A673 (cell line): ENCODE data around the gene OMP. TPM values are rescaled to one million over a fixed set of nuclear protein-coding genes. Genes with fewer than 3 reads are reported as not detected.

ENCODE experiments used
- BruUV-seq: library from RNA; stranded (reverse); fragments of 400-500 nt; replicated peaks from 2 replicates; lab custom pipeline; 2021; lab: Mats Ljungman, UMichigan
- CTCF ChIA-PET: fragments of 300-600 bp; sonication (Branson Sonifier 250); formaldehyde crosslinking; loops from one replicate; lab custom pipeline; 2022; ENCODE audit warnings: antibody characterized with exemption; lab: Charles Lee
- POLR2A ChIA-PET: fragments of 300-600 bp; sonication (Branson Sonifier 250); formaldehyde crosslinking; loops from one replicate; lab custom pipeline; 2022; ENCODE audit warnings: antibody characterized with exemption; ENCODE audit not compliant: low non-redundant PET; lab: Charles Lee
- DNase-seq: peaks from one replicate; pipeline ENCODE4 v3.0.0-alpha.2; 2015; ENCODE audit warnings: low spot score
- H3K27ac ChIP-seq: fragments of 200-600 bp; sonication (generic); 2 replicates; pipeline ENCODE4 v1.5.1; 2016; ENCODE audit warnings: mixed run types, low read depth, mild to moderate bottlenecking, mixed read lengths, antibody characterized with exemption, low read length; ENCODE audit not compliant: poor library complexity, severe bottlenecking
- H3K27me3 ChIP-seq: fragments of 200-600 bp; sonication (generic); replicated peaks from 2 replicates; pipeline ENCODE4 v1.6.1; 2017; ENCODE audit warnings: mixed run types, low read depth, mild to moderate bottlenecking, mixed read lengths, antibody characterized with exemption, low read length; ENCODE audit not compliant: insufficient read depth, poor library complexity
- H3K36me3 ChIP-seq: fragments of 200-600 bp; sonication (generic); 2 replicates; pipeline ENCODE4 v1.6.1; 2016; ENCODE audit warnings: mixed run types, mild to moderate bottlenecking, mixed read lengths, antibody characterized with exemption, low read length; ENCODE audit not compliant: insufficient read depth, poor library complexity, severe bottlenecking
- H3K4me1 ChIP-seq: fragments of 200-600 bp; sonication (generic); 2 replicates; pipeline ENCODE4 v1.6.1; 2017; ENCODE audit warnings: mixed run types, mild to moderate bottlenecking, mixed read lengths, antibody characterized with exemption, low read length; ENCODE audit not compliant: insufficient read depth, poor library complexity, severe bottlenecking
- H3K4me3 ChIP-seq: fragments of 200-600 bp; sonication (generic); 2 replicates; pipeline ENCODE4 v1.5.1; 2016; ENCODE audit warnings: low read depth, mixed run types, mild to moderate bottlenecking, mixed read lengths, low read length; ENCODE audit not compliant: poor library complexity, severe bottlenecking
- H3K9me3 ChIP-seq: fragments of 200-600 bp; sonication (generic); 2 replicates; pipeline ENCODE4 v1.6.1; 2016; ENCODE audit warnings: mixed run types, low read depth, mild to moderate bottlenecking, mixed read lengths, antibody characterized with exemption, low read length; ENCODE audit not compliant: poor library complexity, severe bottlenecking
- EZH2 ChIP-seq: fragments of 200-600 bp; sonication (generic); IDR thresholded peaks from 2 replicates; pipeline ENCODE4 v1.6.1; 2017; ENCODE audit warnings: borderline replicate concordance, low read depth, mild to moderate bottlenecking, mixed read lengths, antibody characterized with exemption, low read length; ENCODE audit not compliant: poor library complexity, severe bottlenecking
- intact Hi-C: fragments of 100-400 bp; cut with micrococcal nuclease; formaldehyde crosslinking; loops from one replicate; pipeline ENCODE4 v1.10.0; 2022; ENCODE audit not compliant: unreplicated experiment
- total RNA-seq: library from RNA; stranded (reverse); gene quantifications from 2 replicates; pipeline ENCODE4 v1.2.3, GENCODE V29; 2021
- TF ChIP-seq, protein P1 (sequence below): fragments of 300-800, 200-600 bp; sonication (generic); conservative IDR thresholded peaks from 2 replicates; pipeline ENCODE4 v1.5.1; 2017; ENCODE audit warnings: low read depth, mild to moderate bottlenecking, antibody characterized with exemption, low read length, moderate library complexity, mixed read lengths

The OMP gene
- total RNA-seq, 1 experiment from 2014 or later: not detected

DNA sequence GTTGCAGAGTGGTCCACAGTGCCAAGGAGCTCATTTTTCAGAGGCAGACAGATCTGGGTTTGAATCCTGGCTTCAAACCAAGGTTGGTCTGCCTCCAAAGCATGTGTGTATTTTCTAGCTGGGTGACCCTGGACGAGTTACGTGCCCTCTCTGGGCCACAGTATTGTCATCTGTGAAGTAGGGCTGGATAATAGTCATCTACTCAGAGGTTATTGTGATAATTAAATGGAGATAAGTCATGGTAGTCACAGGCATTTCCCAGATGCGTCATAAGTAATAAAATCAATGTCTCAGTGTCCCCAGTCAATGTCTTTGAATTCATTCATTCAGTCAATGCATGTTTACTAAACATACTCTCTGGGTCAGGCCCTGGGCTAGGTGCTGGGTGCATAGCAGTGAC is 8.6 kb downstream of the OMP start:
- POLR2A ChIA-PET: no interaction called here
- CTCF ChIA-PET: interaction anchor here (0.5 kb wide), 1 partner anchor 380 kb away, joined by 4 read pairs; no protein-coding TSS in a partner anchor
- no peak for DNase-seq
- no peaks in the 10 kb centered on the region for H3K27me3 ChIP-seq
- no peaks in the 10 kb centered on the region for H3K36me3 ChIP-seq
- BruUV-seq: no TSS peak
- no peak overlapping the region for H3K27ac ChIP-seq
- no peaks in the 10 kb centered on the region for H3K9me3 ChIP-seq
- intact Hi-C loops: no loop called here
- no peak overlapping the region for H3K4me3 ChIP-seq
- H3K4me1 ChIP-seq: peaks cover 6% of the 10 kb centered on the region
- TF ChIP-seq EZH2: no peak
- TF ChIP-seq, protein P1, sequence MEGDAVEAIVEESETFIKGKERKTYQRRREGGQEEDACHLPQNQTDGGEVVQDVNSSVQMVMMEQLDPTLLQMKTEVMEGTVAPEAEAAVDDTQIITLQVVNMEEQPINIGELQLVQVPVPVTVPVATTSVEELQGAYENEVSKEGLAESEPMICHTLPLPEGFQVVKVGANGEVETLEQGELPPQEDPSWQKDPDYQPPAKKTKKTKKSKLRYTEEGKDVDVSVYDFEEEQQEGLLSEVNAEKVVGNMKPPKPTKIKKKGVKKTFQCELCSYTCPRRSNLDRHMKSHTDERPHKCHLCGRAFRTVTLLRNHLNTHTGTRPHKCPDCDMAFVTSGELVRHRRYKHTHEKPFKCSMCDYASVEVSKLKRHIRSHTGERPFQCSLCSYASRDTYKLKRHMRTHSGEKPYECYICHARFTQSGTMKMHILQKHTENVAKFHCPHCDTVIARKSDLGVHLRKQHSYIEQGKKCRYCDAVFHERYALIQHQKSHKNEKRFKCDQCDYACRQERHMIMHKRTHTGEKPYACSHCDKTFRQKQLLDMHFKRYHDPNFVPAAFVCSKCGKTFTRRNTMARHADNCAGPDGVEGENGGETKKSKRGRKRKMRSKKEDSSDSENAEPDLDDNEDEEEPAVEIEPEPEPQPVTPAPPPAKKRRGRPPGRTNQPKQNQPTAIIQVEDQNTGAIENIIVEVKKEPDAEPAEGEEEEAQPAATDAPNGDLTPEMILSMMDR: no peak

DNA sequence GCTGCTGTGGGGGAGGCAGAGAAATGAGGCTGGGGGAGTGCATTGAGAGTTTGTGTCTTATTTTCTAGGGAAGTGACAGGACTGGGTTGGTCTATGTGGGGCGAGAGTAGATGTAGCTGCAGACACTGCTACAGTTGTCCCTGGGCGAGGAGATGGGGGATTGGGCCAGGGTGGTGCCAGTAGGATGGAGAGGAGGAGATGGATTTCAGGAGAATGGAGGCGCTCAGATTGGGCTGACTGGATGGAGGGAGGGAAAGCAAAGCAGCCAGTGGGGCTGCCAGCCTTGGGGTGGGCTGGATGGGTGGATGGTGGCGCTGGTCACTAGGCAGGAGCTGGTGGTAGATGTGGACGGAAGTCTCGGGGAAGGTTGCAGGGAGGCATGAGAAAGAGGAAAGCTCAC is 9.3 kb downstream of the OMP start:
- BruUV-seq: no TSS peak
- Histone ChIP-seq H3K4me1 (peaks cover 6% of the 10 kb centered on the region), H3K4me3 (no peak overlapping the region), H3K27me3 (no peaks in the 10 kb centered on the region), H3K36me3 (no peaks in the 10 kb centered on the region), H3K9me3 (no peaks in the 10 kb centered on the region), H3K27ac (no peak overlapping the region)
- intact Hi-C loops: no loop called here
- no peak for DNase-seq
- ChIA-PET POLR2A (no interaction called here), CTCF (no interaction called here)
- TF ChIP-seq, protein P1: no peak
- no peak for TF ChIP-seq EZH2

DNA sequence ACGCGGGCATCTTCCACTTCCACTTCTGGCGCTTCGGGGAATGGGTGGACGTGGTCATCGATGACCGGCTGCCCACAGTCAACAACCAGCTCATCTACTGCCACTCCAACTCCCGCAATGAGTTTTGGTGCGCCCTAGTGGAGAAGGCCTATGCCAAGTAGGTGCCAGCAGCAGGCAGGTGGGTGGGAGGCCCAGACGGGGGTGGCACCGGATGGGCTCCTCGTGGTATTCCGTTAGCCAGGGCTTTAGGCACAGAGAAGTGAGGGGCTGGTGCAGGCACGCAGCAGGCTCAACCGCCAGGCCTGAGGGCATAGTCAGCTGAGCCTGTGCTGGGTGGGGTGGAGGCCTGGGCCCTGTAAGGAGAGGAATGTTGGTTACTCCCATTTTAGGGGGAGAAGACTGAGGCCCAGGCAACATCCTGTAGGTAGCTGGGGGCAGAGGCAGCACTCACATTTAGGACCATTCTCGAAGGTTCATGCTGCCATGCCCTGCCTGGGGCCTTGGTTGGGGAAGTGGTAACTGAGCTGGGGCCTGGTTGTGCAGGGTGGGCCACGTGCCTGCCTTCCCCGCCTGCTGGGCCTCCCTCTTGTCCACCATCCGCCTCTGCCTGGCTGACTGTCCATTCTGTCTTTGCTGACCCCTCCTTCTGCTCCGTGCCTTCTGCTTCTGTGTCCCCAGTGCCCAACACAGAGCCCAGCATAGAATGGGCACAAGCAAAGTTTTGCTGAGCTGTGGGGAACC is 10.2 kb downstream of the OMP start:
- H3K36me3 ChIP-seq: no peaks in the 10 kb centered on the region
- H3K4me1 ChIP-seq: peaks cover 5% of the 10 kb centered on the region
- CTCF ChIA-PET: no interaction called here
- DNase-seq: no peak
- no peaks in the 10 kb centered on the region for H3K9me3 ChIP-seq
- H3K27me3 ChIP-seq: no peaks in the 10 kb centered on the region
- no peak overlapping the region for H3K27ac ChIP-seq
- no peak for TF ChIP-seq EZH2
- TF ChIP-seq, protein P1: no peak
- intact Hi-C loops: no loop called here
- BruUV-seq: no TSS peak
- no peak overlapping the region for H3K4me3 ChIP-seq
- POLR2A ChIA-PET: no interaction called here
